ENCODE data around the gene GTF2H3.

The GTF2H3 gene

DNA sequence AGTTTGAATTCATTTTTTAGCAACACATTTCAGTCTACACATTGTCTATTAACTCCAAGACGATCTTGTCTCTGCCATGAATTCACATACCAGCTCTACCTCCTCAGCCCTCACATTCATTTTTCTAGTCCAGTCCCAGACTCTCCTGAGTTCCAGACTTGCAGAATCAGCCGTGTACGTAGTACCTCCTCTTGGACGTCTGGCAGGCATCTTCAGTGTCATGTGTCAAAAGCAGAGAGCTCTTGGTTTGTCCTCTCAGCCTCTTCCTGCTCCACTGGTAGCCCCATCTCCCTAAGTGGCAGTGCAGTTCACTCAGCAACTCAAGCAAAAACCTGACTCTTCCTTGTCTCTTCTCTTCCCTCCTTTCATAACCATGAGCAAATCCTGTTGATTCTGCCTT lies 22.8 kb downstream of the GTF2H3 start:
- Histone ChIP-seq H3K9ac (ENCODE audit: low read depth, low read length, poor library complexity, severe bottlenecking) (no peak overlapping the region), H3K4me3 (ENCODE audit: low read length, poor library complexity, severe bottlenecking) (no peak overlapping the region), H4K20me1 (ENCODE audit: insufficient read depth, low read length, poor library complexity, severe bottlenecking) (no peaks in the 10 kb centered on the region), H2AFZ (ENCODE audit: low read length) (no peak overlapping the region), H3K9me2 (replicated peaks; ENCODE audit: low read depth, low read length) (no peaks in the 10 kb centered on the region), H3K36me3 (ENCODE audit: insufficient read depth, low read length) (peaks cover 28% of the 10 kb centered on the region; the same call in 1 of the 2 replicates), H3K27me3 (ENCODE audit: insufficient read depth, low read length, poor library complexity, severe bottlenecking) (no peaks in the 10 kb centered on the region), H3K4me2 (ENCODE audit: low read depth, low read length, poor library complexity, severe bottlenecking) (no peak overlapping the region), H3K9me3 (ENCODE audit: insufficient read depth, low read depth, low read length) (no peaks in the 10 kb centered on the region), H3K4me1 (ENCODE audit: insufficient read depth, low read length, poor library complexity, severe bottlenecking) (no peaks in the 10 kb centered on the region), H3F3A (ENCODE audit: low read depth) (no peaks in the 10 kb centered on the region), H3K79me2 (ENCODE audit: insufficient read depth, low read length) (no peaks in the 10 kb centered on the region)
- no peak for TF ChIP-seq EZH2phosphoT487 (IDR thresholded peaks at IDR 0.05; ENCODE audit: borderline replicate concordance)
- no peak for TF ChIP-seq CTCF (conservative IDR thresholded peaks at IDR 0.05; ENCODE audit: low read length)

GRCh38 chr12:123657211-123657610 lies 23.6 kb downstream of the GTF2H3 start:
- Histone ChIP-seq H3K9ac (ENCODE audit: low read depth, low read length, poor library complexity, severe bottlenecking) (no peak overlapping the region), H3K4me1 (ENCODE audit: insufficient read depth, low read length, poor library complexity, severe bottlenecking) (no peaks in the 10 kb centered on the region), H3K9me3 (ENCODE audit: insufficient read depth, low read depth, low read length) (no peaks in the 10 kb centered on the region), H3K36me3 (ENCODE audit: insufficient read depth, low read length) (peaks cover 23% of the 10 kb centered on the region; the same call in 1 of the 2 replicates), H3F3A (ENCODE audit: low read depth) (no peaks in the 10 kb centered on the region), H3K4me2 (ENCODE audit: low read depth, low read length, poor library complexity, severe bottlenecking) (no peak overlapping the region), H2AFZ (ENCODE audit: low read length) (no peak overlapping the region), H3K79me2 (ENCODE audit: insufficient read depth, low read length) (no peaks in the 10 kb centered on the region), H3K4me3 (ENCODE audit: low read length, poor library complexity, severe bottlenecking) (no peak overlapping the region), H3K9me2 (replicated peaks; ENCODE audit: low read depth, low read length) (no peaks in the 10 kb centered on the region), H3K27me3 (ENCODE audit: insufficient read depth, low read length, poor library complexity, severe bottlenecking) (no peaks in the 10 kb centered on the region), H4K20me1 (ENCODE audit: insufficient read depth, low read length, poor library complexity, severe bottlenecking) (no peaks in the 10 kb centered on the region)
- TF ChIP-seq CTCF (conservative IDR thresholded peaks at IDR 0.05; ENCODE audit: low read length) = no peak
- TF ChIP-seq EZH2phosphoT487 (IDR thresholded peaks at IDR 0.05; ENCODE audit: borderline replicate concordance) = no peak

DNA sequence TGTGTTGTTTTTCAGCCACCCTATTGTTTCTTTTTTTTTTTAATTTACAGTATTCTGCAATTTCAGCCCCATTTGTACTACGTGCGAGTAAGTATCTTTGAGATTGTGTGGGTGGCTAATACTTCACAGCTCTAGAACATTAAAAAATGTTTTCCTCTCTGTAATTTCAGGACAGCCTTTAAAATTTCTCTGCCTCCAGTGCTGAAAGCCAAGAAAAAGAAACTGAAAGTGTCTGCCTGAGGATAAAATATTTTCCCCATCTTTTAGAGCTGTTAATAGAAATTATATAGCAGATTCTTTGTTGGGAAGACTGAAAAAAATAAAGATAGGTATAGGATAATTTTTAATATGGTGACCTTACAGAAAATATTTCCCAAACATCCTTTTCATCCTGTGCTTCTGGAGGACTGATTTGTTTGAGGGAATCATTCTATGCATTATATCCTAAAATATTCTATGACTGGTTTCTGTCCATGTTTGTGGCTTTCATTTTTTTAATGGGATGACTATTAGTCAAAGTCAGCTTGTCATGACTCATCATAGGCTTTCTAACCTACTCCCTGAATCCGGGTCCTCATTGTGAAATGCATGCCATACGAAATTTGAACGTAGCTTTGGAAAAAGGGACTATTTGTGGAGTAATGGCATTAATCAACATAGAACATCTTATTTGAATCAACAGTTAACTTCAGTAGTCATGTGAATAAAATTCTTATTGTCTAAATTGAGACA lies 26.5 kb downstream of the GTF2H3 start:
- Histone ChIP-seq H3K4me1 (ENCODE audit: insufficient read depth, low read length, poor library complexity, severe bottlenecking) (no peaks in the 10 kb centered on the region), H3K9ac (ENCODE audit: low read depth, low read length, poor library complexity, severe bottlenecking) (no peak overlapping the region), H3K79me2 (ENCODE audit: insufficient read depth, low read length) (no peaks in the 10 kb centered on the region), H4K20me1 (ENCODE audit: insufficient read depth, low read length, poor library complexity, severe bottlenecking) (no peaks in the 10 kb centered on the region), H2AFZ (ENCODE audit: low read length) (no peak overlapping the region), H3K9me3 (ENCODE audit: insufficient read depth, low read depth, low read length) (no peaks in the 10 kb centered on the region), H3K4me3 (ENCODE audit: low read length, poor library complexity, severe bottlenecking) (no peak overlapping the region), H3K27me3 (ENCODE audit: insufficient read depth, low read length, poor library complexity, severe bottlenecking) (no peaks in the 10 kb centered on the region), H3K36me3 (ENCODE audit: insufficient read depth, low read length) (peaks cover 23% of the 10 kb centered on the region; the same call in 1 of the 2 replicates), H3K4me2 (ENCODE audit: low read depth, low read length, poor library complexity, severe bottlenecking) (no peak overlapping the region), H3K9me2 (replicated peaks; ENCODE audit: low read depth, low read length) (no peaks in the 10 kb centered on the region), H3F3A (ENCODE audit: low read depth) (no peaks in the 10 kb centered on the region)
- no peak for TF ChIP-seq EZH2phosphoT487 (IDR thresholded peaks at IDR 0.05; ENCODE audit: borderline replicate concordance)
- no peak for TF ChIP-seq CTCF (conservative IDR thresholded peaks at IDR 0.05; ENCODE audit: low read length)
